Astrocyte of the spinal cord (primary cell): ENCODE measurements around the gene PLCH1.

Experiments used
- DNase-seq: peaks from one replicate; pipeline ENCODE4 v3.0.0; 2011; ENCODE audit warnings: low read depth, low spot score
- H3K4me3 ChIP-seq: 2 replicates; pipeline ENCODE4 v1.5.1; 2011; ENCODE audit warnings: low read depth, mild to moderate bottlenecking, low read length, moderate library complexity
- CTCF ChIP-seq: IDR thresholded peaks from 2 replicates; pipeline ENCODE4 v1.5.1; 2012; ENCODE audit warnings: low read depth, mild to moderate bottlenecking, low read length, inconsistent platforms
- in situ Hi-C: cut with HindIII; loops from 2 replicates; pipeline ENCODE4 v1.10.0; 2017; ENCODE audit warnings: low sequenced_read_pairs

PLCH1 gene

DNA sequence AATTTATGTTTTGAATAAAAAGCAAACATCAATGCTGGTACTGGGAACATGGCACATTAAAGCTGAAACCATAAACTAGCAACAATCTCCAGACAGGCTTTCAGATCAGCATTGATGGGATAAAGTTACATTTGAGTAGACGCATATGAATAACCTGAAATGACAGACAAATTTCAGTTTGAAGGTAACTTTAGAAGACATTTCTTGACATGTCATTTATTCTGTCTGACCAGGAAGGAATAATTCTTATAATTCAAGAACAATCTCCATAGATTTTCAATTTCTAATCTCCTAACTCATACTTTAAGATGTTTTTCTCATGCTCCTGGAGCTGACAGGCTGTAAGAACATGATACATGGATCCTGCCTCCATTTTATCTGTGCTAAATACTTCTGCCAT is 69.8 kb downstream of the PLCH1 start:
- in situ Hi-C loops = no loop called here
- no peak for DNase-seq
- no peak for TF ChIP-seq CTCF
- H3K4me3 ChIP-seq = no peak overlapping the region

DNA sequence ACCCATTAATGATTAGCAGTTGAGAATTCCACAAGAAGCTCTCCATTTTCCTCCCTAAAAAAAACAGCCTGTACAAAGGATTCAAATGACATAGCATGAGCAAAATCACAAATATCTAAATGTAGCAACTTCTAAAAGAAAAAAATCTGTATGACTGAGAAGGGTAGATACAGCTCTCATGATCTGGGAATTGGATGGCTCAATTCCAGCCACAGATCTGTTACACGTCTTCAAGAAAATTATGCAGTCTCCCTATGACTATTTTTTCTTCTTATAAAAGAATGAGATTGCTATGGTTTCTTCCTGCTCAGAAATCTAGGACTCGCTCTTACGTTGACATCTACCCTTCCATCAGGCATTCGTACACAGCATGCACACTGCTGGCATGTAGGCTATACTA is 71.5 kb downstream of the PLCH1 start:
- in situ Hi-C loops = no loop called here
- H3K4me3 ChIP-seq = no peak overlapping the region
- DNase-seq = no peak
- no peak for TF ChIP-seq CTCF

- in situ Hi-C loops = no loop called here
- no peak for DNase-seq
- no peak overlapping the region for H3K4me3 ChIP-seq
- no peak for TF ChIP-seq CTCF
Measured at GRCh38 chr3:155670335-155670734, 74.5 kb downstream of the PLCH1 start.

DNA sequence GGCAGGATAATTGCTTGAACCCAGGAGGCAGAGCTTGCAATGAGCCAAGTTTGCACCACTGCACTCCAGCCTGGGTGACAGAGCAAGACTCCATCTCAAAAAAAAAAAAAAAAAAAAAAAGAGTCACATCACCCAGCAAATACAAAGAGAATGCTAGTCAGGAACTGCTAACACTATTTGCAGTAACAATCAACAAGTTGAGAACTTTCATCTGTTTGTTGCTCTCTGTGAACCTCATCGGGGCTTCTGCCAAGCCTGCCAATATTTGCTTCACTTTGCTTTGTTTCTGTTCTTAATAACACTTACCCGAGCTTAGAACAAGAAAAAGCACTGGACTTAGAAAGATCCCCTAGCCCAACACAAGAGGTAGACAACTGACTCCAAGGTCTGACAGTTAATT is 76.9 kb downstream of the PLCH1 start:
- TF ChIP-seq CTCF = no peak
- H3K4me3 ChIP-seq = no peak overlapping the region
- in situ Hi-C loops = no loop called here
- DNase-seq = no peak

DNA sequence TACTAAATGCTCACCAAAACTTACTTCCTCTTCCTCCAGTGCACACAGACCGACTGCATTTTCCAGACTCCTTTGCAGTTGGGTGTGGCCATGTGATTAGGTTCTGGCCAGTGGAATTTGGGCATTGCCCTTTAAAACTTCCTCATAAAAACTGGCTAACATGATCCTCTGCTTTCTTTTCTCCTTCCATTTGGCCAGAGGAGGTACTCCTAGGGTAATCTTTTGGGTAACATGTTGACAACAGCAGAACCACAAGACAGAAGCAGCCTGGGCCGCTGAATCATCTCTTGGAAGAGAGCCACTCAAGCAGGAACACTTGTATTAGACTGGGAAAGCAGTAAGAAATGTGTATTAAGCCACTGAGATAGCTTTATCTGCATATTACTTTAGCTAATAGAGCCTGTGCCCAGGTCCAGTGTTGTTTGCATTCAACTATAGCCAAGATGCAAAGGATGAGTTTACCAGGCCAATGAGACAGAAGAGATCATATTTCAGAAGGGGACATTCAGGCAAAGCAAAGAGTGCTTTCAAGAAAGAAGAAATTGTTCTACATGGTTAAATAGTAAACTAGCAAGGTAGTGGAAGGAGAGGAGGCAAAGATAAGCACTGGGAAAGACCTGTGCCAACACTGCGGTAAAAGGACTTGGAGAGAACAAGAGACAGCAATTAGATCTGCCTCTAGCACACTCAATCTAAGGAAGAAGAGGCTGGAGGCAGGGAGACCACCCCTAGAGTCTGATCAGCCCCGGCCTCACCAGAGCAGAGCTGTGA is 79.8 kb downstream of the PLCH1 start:
- in situ Hi-C loops = no loop called here
- DNase-seq = peak; percentile 89
- no peak overlapping the region for H3K4me3 ChIP-seq
- TF ChIP-seq CTCF = no peak

DNA sequence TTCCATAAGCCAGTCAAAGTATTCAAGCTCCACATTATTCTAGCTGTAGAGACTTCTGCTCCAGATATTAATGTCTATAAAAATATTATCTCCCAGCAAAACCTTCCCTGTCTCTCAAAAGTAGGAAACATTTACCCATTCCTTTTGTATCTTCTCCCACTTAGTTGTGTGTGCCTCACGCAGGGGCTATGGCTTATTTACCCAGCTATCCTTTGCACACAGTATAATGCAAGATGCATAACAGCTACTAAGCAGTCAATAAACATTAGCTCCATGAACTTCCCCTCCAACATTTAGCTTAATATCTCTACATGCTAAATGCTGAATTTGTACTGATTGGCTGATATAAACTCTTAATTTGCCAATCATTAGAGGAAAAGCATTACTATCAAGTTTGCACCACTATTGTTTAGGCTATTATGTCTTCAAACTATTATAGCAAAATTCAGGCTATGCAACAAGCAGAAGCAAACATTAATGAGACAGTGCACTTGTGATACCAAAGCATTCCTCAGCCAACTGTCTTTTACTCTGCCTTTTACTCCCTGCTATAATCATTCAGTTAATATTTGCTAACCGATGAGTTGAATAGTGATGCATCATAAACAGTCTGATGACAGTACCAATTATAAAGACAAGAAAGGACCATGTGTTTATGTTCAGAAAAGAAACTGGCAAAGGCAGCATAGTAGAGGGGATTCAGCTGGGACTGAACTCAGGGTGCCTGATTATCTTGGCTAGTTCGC is 81.2 kb downstream of the PLCH1 start:
- TF ChIP-seq CTCF = no peak
- in situ Hi-C loops = no loop called here
- no peak overlapping the region for H3K4me3 ChIP-seq
- no peak for DNase-seq
